ENCODE results near the gene BAG3.

DNA sequence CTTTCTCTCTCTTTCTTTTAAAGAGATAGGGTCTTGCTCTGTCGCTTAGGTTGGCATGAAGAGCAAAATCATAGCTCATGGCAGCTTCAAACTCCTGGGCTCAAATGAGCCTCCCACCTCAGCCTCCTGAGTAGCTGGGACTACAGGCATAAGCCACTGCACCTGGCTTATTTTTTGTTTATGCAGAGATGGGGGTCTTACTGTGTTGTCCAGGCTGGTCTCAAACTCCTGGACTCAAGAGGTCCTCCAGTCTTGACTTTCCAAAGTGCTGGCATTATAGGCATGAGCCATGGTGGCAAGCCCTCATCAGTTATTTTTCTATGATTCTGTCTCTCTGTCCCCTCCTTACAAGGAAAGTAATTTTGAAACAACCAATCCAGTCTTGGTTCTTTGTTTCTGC lies 1.1 kb upstream of the BAG3 start:
- TF ChIP-seq STAG1 (CRISPR knock-in tag; IDR thresholded peaks at IDR 0.05; ENCODE audit: borderline replicate concordance) = no peak
- TF ChIP-seq, protein P1, sequence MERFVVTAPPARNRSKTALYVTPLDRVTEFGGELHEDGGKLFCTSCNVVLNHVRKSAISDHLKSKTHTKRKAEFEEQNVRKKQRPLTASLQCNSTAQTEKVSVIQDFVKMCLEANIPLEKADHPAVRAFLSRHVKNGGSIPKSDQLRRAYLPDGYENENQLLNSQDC (CRISPR knock-in tag; IDR thresholded peaks at IDR 0.05) = no peak
- no peak for TF ChIP-seq EZH2 (IDR thresholded peaks at IDR 0.05; ENCODE audit: borderline replicate concordance, low read depth, low read length)
- no peak for TF ChIP-seq FOXK2 (conservative IDR thresholded peaks at IDR 0.05 in 1 of 2, IDR thresholded peaks at IDR 0.05 in 1 of 2; ENCODE audit: low read depth in 2 of 2)
- TF ChIP-seq BCOR (IDR thresholded peaks at IDR 0.05) = no peak
- TF ChIP-seq, protein P2, sequence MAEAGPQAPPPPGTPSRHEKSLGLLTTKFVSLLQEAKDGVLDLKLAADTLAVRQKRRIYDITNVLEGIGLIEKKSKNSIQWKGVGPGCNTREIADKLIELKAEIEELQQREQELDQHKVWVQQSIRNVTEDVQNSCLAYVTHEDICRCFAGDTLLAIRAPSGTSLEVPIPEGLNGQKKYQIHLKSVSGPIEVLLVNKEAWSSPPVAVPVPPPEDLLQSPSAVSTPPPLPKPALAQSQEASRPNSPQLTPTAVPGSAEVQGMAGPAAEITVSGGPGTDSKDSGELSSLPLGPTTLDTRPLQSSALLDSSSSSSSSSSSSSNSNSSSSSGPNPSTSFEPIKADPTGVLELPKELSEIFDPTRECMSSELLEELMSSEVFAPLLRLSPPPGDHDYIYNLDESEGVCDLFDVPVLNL (CRISPR knock-in tag; IDR thresholded peaks at IDR 0.05; ENCODE audit: low read depth) = no peak
- TF ChIP-seq, protein P3, sequence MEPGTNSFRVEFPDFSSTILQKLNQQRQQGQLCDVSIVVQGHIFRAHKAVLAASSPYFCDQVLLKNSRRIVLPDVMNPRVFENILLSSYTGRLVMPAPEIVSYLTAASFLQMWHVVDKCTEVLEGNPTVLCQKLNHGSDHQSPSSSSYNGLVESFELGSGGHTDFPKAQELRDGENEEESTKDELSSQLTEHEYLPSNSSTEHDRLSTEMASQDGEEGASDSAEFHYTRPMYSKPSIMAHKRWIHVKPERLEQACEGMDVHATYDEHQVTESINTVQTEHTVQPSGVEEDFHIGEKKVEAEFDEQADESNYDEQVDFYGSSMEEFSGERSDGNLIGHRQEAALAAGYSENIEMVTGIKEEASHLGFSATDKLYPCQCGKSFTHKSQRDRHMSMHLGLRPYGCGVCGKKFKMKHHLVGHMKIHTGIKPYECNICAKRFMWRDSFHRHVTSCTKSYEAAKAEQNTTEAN (CRISPR knock-in tag; IDR thresholded peaks at IDR 0.05) = no peak
- TF ChIP-seq RBM17 (IDR thresholded peaks at IDR 0.05; ENCODE audit: borderline replicate concordance, low read depth, low read length) = no peak
- no peak for TF ChIP-seq KAT2B (IDR thresholded peaks at IDR 0.05; ENCODE audit: low read depth, low read length)
- TF ChIP-seq, protein P4, sequence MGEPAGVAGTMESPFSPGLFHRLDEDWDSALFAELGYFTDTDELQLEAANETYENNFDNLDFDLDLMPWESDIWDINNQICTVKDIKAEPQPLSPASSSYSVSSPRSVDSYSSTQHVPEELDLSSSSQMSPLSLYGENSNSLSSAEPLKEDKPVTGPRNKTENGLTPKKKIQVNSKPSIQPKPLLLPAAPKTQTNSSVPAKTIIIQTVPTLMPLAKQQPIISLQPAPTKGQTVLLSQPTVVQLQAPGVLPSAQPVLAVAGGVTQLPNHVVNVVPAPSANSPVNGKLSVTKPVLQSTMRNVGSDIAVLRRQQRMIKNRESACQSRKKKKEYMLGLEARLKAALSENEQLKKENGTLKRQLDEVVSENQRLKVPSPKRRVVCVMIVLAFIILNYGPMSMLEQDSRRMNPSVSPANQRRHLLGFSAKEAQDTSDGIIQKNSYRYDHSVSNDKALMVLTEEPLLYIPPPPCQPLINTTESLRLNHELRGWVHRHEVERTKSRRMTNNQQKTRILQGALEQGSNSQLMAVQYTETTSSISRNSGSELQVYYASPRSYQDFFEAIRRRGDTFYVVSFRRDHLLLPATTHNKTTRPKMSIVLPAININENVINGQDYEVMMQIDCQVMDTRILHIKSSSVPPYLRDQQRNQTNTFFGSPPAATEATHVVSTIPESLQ (CRISPR knock-in tag; IDR thresholded peaks at IDR 0.05) = no peak
- no peak for TF ChIP-seq MEF2A (IDR thresholded peaks at IDR 0.05; ENCODE audit: control insufficient read depth, low read depth, low read length)
- TF ChIP-seq, protein P5, sequence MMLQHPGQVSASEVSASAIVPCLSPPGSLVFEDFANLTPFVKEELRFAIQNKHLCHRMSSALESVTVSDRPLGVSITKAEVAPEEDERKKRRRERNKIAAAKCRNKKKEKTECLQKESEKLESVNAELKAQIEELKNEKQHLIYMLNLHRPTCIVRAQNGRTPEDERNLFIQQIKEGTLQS (IDR thresholded peaks at IDR 0.05) = no peak
- TF ChIP-seq, protein P5 (CRISPR knock-in tag; conservative IDR thresholded peaks at IDR 0.05) = no peak
- TF ChIP-seq NR2C2 (CRISPR knock-in tag; IDR thresholded peaks at IDR 0.05) = no peak
- TF ChIP-seq NR2C2 (tag; IDR thresholded peaks at IDR 0.05) = no peak
